Breast epithelium (tissue), 4 donors: Measurements from ENCODE around the gene ZNF70. TPM values are rescaled to one million over a fixed set of nuclear protein-coding genes. Genes with fewer than 3 reads are reported as not detected.
A peak's percentile ranks its signal among the peaks of the same experiment; 100 is the strongest.

Source experiments
- DNase-seq, 2 donors: peaks; one replicate each; pipeline ENCODE4 v3.0.0-alpha.2; 2019; ENCODE audit warnings: low spot score in 2 of 2
- H3K27ac ChIP-seq, 2 donors: fragments of 200-600 bp; sonication (generic) in 1 of 2; one replicate each; pipeline ENCODE4 v1.5.1; 2016 to 2019; ENCODE audit warnings: mild to moderate bottlenecking in 1 of 2
- H3K27me3 ChIP-seq, 2 donors: fragments of 200-600 bp; sonication (generic) in 1 of 2; one replicate each; pipeline versions ENCODE4 v1.5.1 to v1.6.0; 2017 to 2019; ENCODE audit warnings: control low read depth in 1 of 2, mild to moderate bottlenecking in 1 of 2
- H3K36me3 ChIP-seq: fragments of 200-600 bp; one replicate; pipeline ENCODE4 v1.5.1; 2019
- H3K4me1 ChIP-seq, 2 donors: fragments of 200-600 bp; sonication (generic); one replicate each; pipeline ENCODE4 v1.5.1; 2016 to 2019; ENCODE audit warnings: control low read depth in 1 of 2
- H3K4me3 ChIP-seq, 3 donors: fragments of 200-600 bp; sonication (generic); 1 replicate in 2 of 3; 2 replicates in 1 of 3; pipeline ENCODE4 v1.5.1; 2016 to 2019; ENCODE audit warnings: mild to moderate bottlenecking in 3 of 3, moderate library complexity in 2 of 3
- H3K9me3 ChIP-seq, 2 donors: fragments of 200-600 bp; sonication (generic) in 1 of 2; one replicate each; pipeline ENCODE4 v1.5.1; 2016 to 2019; ENCODE audit warnings: control low read depth in 1 of 2
- CTCF ChIP-seq, 3 donors: fragments of 450-650 bp; IDR thresholded peaks; one replicate each; pipeline ENCODE4 v1.5.1; 2016 to 2017; ENCODE audit warnings: antibody characterized with exemption in 3 of 3, mild to moderate bottlenecking in 3 of 3, moderate library complexity in 3 of 3
- POLR2A ChIP-seq: fragments of 450-650 bp; IDR thresholded peaks from one replicate; pipeline ENCODE4 v1.6.1; 2016; ENCODE audit warnings: antibody characterized with exemption, mild to moderate bottlenecking, moderate library complexity
- POLR2AphosphoS5 ChIP-seq, 3 donors: sonication (generic); formaldehyde crosslinking; IDR thresholded peaks; one replicate each; pipeline ENCODE4 v1.6.1; 2017; ENCODE audit warnings: antibody characterized with exemption in 3 of 3
- intact Hi-C: fragments of 100-400 bp; cut with DNase I; formaldehyde crosslinking; loops from one replicate; pipeline ENCODE4 v1.15.1; 2023; ENCODE audit warnings: low total_unique reads
- total RNA-seq, 3 donors: library from RNA; depleted of rRNA; stranded (reverse); fragments of >200 nt; gene quantifications; one replicate each; pipeline ENCODE4 v1.1.0, GENCODE V29; 2016

ZNF70 gene
- total RNA-seq, 3 donors from 2014 or later, result 3.2 to 4.6 (median 4.1) TPM

- Histone ChIP-seq H3K4me1 (no peaks in the 10 kb centered on the region), H3K9me3 (no peaks in the 10 kb centered on the region), H3K4me3 (no peak overlapping the region), H3K27ac (no peak overlapping the region), H3K27me3 (no peaks in the 10 kb centered on the region), H3K36me3 (peaks cover 5% of the 10 kb centered on the region)
- TF ChIP-seq CTCF (IDR thresholded peaks at IDR 0.05) (no peak), POLR2A (no peak), POLR2AphosphoS5 (IDR thresholded peaks at IDR 0.05) (no peak)
- intact Hi-C loops, result no loop called here
- DNase-seq, result no peak
Observed at GRCh38 chr22:23745791-23746190, 5.1 kb downstream of the ZNF70 start.

GRCh38 chr22:23744485-23744884 is 6.4 kb downstream of the ZNF70 start:
- no peaks in the 10 kb centered on the region for H3K27me3 ChIP-seq
- peaks cover 5% of the 10 kb centered on the region for H3K36me3 ChIP-seq
- no peaks in the 10 kb centered on the region for H3K9me3 ChIP-seq
- intact Hi-C loops, result no loop called here
- no peak overlapping the region for H3K27ac ChIP-seq
- no peak for DNase-seq
- TF ChIP-seq CTCF (IDR thresholded peaks at IDR 0.05), result no peak
- TF ChIP-seq POLR2AphosphoS5 (IDR thresholded peaks at IDR 0.05), result no peak
- TF ChIP-seq POLR2A, result no peak
- no peak overlapping the region for H3K4me3 ChIP-seq
- H3K4me1 ChIP-seq, result no peaks in the 10 kb centered on the region

GRCh38 chr22:23744001-23744400 is 6.9 kb downstream of the ZNF70 start:
- no peak for TF ChIP-seq POLR2A
- TF ChIP-seq POLR2AphosphoS5 (IDR thresholded peaks at IDR 0.05), result no peak
- no peak for TF ChIP-seq CTCF (IDR thresholded peaks at IDR 0.05)
- DNase-seq, result no peak
- H3K36me3 ChIP-seq, result peaks cover 5% of the 10 kb centered on the region
- intact Hi-C loops, result no loop called here
- no peaks in the 10 kb centered on the region for H3K9me3 ChIP-seq
- no peak overlapping the region for H3K27ac ChIP-seq
- no peaks in the 10 kb centered on the region for H3K4me1 ChIP-seq
- no peaks in the 10 kb centered on the region for H3K27me3 ChIP-seq
- no peak overlapping the region for H3K4me3 ChIP-seq

GRCh38 chr22:23743303-23743705 is 7.6 kb downstream of the ZNF70 start:
- Histone ChIP-seq H3K9me3 (no peaks in the 10 kb centered on the region), H3K4me1 (no peaks in the 10 kb centered on the region), H3K27me3 (no peaks in the 10 kb centered on the region), H3K27ac (peak overlapping the region in 1 of 2 donors; percentile 43), H3K4me3 (no peak overlapping the region), H3K36me3 (peaks cover 5% of the 10 kb centered on the region)
- TF ChIP-seq POLR2AphosphoS5 (IDR thresholded peaks at IDR 0.05) (no peak), POLR2A (no peak), CTCF (IDR thresholded peaks at IDR 0.05) (no peak)
- DNase-seq, result no peak
- intact Hi-C loops, result no loop called here

GRCh38 chr22:23742505-23743264 is 8.2 kb downstream of the ZNF70 start:
- Histone ChIP-seq H3K4me1 (no peaks in the 10 kb centered on the region), H3K36me3 (peaks cover 5% of the 10 kb centered on the region), H3K27me3 (no peaks in the 10 kb centered on the region), H3K4me3 (no peak overlapping the region), H3K27ac (peak overlapping the region in 1 of 2 donors; percentile 43), H3K9me3 (no peaks in the 10 kb centered on the region)
- intact Hi-C loops, result no loop called here
- TF ChIP-seq CTCF (IDR thresholded peaks at IDR 0.05) (no peak), POLR2A (no peak), POLR2AphosphoS5 (IDR thresholded peaks at IDR 0.05) (no peak)
- DNase-seq, result no peak
